Measurements from ENCODE around the gene SAMHD1.
"Not testable (repeated sequence)": the region's sequence is repeated elsewhere in the genome, so short reads cannot be mapped to it uniquely, and the experiment has no call there.

The SAMHD1 gene

DNA sequence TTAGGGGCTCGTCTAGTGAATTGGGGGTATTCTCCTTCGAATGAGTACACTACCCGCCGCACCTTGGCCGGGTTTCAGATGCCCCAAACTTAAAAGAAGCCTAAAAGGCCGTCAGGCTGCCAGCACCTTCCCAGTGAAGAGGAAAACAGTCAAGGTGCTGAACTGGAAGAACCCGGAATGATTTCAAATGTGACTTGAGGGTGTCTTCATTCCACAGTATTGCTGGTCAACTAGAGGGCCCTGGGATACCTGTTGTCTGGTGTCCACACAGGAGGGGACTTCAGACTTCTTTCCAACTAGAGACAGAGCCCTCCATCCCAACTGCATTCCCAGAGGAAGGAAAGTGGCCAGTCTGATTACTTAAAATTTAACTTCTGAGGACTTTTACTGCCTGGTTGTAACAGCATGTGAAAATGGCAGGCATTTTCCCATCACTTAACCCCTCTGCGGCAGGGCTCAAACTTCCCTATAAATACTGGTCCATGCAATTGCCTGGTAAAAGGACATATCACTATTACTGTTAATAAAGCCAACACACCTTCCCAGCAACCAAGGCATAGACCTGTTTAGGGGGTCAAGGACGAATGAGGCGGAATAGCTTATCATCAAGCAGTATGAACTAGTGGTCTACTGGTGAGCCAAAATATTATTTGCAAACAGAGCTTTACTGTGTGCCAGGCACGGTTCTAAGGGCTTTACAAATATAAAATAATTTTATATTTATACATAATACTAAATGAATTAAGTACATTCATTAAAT is 651 bp upstream of the SAMHD1 start:
- no peak for DNase-seq

DNA sequence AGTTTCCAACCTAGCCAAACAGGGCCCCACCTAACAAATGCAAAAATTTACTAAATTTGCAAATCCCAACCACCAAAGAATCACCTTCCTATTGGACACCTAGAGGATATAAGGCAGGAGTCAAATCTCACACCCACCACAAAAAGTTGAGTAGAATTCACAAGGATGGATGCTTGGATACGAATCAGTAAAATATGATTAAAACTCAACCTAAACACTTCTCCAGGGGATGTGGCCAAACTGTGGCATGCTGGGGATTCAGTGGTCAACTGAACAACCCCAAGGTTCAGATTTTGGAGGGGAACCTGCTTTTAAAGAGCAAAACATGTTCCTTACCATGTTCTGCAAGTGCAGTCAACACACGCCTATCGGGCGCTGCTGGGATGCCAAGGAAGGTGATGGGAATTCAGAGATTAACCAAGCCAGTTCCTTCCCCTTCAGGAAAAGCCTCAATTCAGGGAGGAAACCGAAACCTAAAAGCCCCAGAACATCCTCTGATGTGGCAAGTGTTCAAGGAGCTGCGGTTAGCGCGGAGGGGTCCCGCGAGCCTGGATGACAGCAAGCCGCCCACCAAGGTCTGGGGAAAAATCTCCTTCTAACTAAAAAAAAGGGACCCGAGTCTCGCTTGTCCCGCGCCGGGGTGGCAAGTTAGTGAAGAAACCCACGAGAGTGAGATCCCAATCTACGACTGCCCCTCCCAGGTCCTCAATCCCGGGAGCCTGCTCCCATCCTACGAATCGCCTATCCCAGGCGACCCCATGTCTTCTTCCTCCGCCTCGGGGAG is 902 bp downstream of the SAMHD1 start:
- no peak for DNase-seq

DNA sequence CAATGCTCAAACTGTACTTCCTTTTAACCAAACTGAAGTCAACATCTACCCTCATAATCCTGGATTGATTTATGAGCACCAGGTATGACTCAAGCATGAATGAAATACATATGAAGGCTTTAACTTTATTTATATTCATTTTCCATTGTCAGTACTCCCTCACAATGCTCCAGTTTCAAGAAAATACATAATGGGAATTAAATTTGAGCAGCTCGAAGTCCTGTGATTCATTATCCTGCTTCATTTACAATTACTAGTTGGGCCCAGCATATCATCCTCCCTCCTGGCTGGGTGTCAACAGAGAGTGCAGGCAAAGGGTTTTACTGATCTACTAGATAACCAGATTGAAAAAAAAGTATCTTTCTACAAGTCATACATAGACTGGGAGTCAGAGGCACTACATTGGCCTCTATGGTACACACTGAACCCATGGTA is 10.1 kb downstream of the SAMHD1 start:
- no peak for DNase-seq

DNA sequence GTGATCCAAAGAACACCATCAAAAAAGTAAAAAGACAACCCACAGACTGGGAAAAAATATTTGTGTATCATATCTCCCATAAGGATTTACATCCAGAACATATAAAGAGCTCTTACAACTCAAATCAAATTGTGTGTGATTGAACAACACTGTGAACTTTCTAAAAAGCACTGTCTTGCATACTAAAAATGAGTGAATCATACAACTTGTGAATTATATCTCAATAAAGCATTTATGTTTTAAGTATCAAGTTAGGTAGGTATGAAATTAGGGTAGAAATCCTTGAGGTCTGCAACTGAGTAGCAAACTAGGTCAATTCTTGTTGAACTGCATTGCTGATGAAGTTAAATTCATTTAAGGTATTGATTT is 14.1 kb downstream of the SAMHD1 start:
- DNase-seq, result no peak

DNA sequence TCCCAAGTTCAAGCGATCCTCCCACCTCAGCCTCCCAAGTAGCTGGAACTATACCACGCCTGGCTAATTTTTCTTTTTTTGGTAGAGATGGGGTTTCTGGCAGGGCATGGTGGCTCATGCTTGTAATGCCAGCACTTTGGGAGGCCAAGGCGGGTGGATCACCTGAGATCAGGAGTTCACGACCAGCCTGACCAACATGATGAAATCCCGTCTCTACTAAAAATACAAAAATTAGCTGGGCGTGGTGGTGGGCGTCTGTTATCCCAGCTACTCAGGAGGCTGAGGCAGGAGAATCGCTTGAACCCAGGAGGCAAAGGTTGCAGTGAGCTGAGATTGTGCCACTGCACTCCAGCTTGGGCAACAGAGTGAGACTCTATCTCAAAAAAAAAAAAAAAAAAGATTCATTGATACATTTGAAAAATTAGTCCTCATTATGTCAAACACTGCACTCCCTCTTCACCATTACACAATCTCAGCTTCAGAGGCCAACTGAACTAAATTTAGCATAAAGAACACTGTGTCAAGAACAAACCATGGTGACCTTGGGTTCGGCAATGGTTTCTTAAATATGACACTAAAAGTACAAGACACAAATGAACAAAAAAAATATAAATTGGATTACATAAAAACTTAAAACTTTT is 14.6 kb downstream of the SAMHD1 start:
- DNase-seq, result not testable (repeated sequence)

DNA sequence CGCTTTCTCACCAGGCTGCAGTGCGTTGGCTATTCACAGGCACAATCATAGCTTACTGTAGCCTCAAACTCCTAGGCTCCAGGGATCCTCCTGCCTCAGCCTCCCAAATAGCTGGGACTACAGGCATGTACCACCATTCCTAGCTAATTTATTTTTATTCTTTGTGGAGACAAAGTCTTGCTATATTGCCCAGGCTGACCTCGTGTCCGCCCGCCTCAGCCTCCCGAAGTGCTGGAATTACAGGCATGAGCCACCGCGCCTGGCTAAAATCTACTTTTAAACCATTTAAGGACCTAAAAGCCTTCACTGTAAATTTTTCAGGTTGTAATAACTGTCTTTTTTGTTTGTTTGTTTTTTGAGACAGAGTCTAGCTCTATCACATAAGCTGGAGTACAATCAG is 15.2 kb downstream of the SAMHD1 start:
- DNase-seq, result no peak

DNA sequence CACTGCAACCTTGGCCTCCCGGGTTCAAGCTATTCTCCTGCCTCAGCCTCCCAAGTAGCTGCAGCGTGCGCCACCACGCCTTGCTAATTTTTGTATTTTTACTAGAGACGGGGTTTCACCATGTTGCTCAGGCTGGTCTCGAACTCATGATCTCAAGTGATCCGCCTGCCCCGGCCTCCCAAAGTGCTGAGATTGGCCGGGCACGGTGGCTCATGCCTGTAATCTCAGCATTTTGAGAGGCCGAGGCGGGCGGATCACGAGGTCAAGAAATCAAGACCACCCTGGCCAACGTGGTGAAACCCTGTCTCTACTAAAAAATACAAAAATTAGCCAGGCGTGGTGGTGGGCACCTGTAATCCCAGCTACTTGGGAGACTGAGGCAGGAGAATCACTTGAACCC is 17.9 kb downstream of the SAMHD1 start:
- DNase-seq, result not testable (repeated sequence)

DNA sequence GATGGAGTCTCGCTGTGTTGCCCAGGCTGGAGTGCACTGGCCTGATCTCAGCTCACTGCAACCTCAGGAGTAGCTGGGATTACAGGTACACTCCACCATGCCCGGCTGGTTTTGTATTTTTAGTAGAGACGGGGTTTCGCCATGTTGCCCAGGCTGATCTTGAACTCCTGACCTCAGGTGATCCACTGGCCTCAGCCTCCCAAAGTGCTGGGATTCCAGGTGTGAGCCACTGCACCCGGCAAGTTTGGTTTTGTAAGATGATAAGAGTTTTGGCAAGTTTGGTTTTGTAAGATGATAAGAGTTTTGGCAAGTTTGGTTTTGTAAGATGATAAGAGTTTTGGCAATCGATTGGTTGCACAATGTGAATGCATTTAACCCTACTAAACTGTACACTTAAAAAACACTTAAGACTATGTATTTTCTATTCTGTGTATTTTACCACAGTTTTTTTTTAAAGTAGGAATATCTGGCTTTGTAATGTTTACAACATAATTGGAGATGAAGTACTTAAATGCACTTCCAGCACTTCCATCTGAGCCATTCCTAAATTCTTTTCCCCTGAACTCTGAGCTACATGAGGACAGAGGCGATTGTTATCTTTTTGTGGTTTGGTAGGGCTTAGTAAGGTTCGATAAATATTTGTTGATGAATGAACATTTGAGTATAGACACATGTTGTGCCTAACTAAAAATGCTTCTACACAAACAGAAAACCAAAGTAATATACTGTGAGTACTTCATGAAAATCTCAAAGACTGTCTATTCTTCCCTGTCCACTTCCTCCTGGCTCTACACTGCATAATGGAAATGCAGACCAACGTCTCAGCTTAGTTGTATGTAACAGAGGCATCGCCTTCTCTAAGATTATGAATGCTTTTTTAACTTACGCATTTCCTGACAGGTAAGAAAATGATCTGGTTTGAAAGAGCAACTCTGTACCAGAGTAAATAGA is 18.8 kb downstream of the SAMHD1 start:
- DNase-seq, result no peak

DNA sequence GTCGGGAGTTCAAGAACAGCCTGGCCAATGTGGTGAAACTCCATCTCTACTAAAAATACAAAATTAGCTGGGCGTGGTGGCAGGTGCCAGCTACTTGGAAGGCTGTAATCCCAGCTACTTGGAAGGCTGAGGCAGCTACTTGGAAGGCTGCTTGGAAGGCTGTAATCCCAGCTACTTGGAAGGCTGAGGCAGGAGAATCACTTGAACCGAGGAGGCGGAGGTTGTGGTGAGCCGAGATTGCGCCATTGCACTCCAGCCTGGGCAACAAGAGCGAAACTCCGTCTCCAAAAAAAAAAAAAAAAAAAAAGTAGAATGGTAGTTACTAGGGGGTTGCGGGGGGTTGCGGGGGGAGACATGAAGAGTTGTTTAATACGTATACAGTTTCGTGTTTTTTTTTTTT is 19.4 kb downstream of the SAMHD1 start:
- not testable (repeated sequence) for DNase-seq

DNA sequence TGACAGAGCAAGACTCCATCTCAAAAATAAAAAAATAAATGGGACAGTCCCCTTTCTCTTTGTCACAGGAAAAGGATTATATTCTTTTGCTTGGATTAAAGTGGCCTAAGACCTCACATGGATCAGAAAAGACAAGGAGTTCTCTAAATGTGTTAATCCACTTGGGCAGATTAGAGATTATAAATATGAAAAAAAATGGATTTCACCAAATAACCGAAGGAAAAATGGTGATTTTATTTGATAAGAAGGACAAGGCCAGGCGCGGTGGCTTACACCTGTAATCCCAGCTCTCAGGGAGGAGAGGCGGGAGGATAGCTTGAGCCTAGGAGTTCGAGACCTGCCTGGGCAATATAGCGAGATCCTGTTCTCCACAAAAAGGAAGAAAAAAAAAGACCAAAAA is 21.8 kb downstream of the SAMHD1 start:
- no peak for DNase-seq

DNA sequence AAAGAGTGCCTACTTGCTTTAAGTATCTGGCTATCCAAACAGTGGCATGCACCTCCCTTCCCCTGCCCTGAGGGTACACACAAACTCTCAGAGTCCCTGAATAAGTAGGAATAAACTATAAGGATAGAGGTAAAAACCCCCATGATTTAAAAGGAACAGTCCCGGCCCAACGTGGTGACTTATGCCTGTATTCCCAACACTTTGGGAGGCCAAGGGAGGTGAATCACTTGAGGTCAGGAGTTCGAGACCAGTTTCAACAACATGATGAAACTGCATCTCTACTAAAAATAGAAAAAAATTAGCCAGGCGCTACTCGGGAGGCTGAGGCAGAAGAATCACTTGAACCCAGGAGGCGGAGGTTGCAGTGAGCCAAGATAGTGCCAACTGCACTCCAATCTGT is 22.2 kb downstream of the SAMHD1 start:
- no peak for DNase-seq

DNA sequence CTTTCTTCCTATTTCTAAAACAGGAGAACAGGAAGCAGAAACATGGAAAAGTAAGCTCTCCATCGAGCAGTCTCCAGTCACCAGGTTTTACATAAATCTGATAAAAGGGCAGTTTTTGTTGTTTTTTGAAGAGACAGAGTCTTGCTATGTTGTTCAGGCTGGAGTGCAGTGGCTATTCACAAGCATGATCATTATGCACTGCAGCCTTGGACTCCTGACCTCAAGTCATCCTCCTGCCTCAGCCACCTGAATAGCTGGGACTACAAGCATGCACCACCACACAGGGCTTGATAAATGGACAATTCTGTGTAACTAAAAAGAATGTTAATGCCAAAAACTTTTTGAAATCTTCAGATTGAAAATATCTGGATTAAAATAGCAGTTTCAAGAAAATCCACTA is 23.8 kb downstream of the SAMHD1 start:
- no peak for DNase-seq

DNA sequence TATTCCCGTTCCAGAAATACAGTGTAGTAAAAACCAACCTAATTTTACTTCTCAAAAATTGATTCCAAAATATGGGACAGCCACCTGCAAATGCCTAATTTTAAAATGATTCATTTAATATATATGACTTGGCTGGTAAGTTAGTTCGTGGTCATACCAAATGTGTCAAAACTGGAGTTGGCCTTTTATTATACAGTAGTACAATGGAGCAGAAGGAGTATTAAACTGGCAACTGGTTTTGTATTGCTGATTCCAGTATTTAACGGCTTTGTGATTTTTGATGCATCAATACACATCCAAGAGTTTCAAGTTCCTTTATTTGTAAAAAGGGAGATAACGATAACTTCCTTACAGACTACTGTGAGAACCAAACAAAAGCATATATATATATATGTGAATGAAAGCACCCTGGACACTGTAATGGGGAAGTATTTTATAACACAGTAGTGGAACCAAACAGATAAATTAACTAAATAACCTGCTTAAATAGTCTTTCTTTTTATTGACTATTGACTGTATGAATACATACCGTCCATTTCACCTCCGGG is 24.8 kb downstream of the SAMHD1 start:
- no peak for DNase-seq

DNA sequence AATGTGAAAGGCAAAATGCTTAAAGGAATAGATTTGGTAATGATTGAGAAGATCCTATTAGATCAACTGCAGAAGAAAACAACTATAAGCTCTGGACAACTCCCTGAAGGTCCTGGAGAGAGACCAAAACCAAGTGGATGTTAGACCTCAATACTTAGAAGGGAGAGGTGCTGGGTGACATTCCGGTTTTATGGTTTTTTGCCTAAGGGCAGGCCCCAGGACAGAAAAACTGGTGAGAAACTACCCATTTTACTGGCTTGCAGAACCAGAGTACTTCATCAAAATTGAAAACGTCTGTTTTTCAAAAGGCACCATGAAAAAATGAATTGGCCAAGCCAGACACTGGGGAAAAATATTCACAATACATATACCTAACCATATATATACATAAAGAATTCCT is 26.3 kb downstream of the SAMHD1 start:
- DNase-seq, result no peak

DNA sequence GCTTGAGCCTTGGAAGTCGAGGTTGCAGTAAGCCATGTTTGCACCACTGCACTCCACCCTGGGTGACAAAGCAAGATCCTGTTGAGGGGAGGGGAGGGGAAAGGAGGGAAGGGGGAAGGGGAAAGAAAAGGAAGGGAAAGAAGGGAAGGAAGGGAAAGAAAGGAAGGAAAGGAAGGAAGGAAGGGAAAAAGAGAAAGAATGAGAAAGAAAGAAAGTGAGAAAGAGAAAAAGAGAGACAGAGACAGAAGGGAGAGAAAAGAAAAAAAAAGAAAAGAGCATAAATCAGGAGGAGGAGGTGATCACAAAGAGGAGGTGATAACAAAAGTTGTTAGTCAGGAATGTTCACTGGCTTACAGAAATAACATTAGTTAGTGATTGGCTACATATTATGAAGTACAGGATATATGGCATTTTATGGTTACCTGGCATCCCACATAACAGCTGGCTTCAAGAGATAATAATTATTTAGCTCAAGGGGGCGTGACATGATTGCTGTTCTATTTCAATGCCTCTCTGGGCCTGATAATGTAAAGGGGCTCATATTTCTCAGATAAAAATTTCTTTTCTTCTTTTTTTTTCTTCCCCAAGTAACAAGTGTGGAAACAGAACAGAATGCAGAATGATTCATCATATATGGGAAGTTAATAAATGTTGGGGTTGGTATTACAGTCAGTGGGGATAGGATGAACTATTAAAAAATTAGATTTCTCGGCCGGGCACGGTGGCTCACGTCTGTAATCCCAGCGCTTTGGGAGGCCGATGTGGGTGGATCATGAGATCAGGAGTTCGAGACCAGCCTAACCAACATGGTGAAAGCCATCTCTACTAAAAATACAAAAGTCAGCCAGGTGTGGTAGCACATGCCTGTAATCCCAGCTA is 27.1 kb downstream of the SAMHD1 start:
- DNase-seq, result no peak

DNA sequence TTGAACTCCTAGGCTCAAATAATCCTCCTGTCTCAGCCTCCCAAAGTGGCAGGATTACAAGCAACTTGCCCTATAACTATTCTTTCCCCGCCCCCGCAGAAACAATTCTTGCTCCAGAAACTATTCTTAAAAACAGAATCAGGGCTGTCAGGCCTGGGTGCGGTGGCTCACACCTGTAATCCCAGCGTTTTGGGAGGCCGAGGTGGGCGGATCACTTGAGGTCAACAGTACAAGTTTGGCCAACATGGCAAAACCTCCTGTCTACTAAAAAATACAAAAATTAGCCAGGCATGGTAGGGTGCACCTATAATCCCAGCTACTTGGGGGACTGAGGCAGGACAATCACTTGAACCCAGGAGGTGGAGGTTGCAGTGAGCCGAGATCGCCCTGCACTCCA is 31.2 kb downstream of the SAMHD1 start:
- DNase-seq, result no peak

DNA sequence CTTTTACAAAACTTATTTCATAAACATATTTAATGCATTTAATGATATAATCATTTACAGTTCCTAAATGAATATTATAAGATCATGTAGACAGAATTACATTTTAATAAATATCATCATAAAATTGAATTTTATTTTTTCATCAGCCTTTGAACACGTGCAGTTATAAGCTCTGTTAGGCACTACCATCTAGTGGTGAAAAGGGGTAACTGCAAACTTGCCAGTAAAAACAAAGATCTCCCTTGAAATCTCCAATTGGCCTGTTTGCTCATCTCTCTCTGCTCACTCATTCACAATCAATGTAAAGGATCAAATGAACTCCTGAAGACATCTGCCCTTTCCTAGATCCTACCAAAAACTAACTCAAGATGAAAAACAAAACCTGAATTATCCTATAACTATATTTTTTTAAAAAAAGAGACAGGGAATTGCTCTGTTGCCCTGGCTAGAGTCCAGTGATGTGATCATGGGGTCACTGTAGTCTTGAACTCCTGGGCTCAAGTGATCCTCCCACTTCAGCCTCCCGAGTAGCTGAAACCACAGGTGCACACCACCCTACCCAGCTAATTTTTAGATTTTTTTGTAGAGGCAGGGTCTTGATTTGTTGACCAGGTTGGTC is 31.7 kb downstream of the SAMHD1 start:
- no peak for DNase-seq

DNA sequence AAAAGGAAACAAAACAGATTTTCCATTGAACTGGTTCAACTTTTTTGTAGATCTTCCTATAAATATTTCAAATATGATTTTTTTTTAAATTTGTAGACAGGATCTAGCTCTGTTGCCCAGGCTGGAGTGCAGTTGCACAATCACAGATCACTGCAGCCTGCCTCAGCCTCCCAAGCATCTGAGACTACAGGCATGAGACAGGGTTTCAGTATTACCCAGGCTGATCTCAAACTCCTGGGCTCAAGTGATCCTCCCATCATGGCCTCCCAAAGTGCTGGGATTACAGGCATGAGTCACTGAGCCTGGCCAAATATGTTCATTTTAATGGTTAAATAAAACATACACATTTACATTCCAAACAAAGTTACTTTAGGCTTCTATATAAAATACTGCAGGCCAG is 33.6 kb downstream of the SAMHD1 start:
- DNase-seq, result no peak

DNA sequence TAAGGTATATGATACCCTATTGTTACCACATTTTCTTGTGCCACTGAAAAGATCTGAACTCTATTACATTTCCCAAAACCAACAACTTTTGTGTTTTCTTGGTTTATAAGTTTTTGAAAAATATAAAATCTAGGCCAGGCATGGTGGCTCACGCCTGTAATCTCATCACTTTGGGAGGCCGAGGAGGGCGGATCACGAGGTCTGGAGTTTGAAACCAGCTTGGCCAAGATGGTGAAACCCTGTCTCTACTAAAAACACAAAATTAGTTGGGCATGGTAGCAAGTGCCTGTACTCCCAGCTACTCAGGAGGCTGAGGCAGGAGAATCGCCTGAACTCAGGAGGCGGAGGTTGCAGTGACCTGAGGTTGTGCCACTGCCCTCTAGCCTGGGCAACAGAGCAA is 34.3 kb downstream of the SAMHD1 start:
- DNase-seq, result no peak

DNA sequence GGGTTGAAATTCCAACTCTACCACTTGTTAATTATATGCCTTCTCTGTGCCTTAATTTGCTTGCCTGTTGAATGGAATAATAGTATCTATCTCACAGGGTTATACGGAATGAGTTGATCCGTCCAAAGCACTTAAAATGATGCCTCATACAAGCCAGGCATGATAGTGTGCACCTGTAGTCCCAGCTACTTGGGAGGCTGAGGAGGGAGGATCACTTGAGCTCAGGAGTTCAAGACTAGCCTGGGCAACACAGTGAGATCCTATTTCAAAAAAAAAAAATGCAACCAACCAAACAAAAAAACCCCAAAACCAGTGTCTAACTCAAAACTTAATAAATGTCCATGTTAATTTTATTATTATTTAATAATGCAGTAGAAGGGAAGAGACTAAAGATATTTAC is 35.3 kb downstream of the SAMHD1 start:
- no peak for DNase-seq

DNA sequence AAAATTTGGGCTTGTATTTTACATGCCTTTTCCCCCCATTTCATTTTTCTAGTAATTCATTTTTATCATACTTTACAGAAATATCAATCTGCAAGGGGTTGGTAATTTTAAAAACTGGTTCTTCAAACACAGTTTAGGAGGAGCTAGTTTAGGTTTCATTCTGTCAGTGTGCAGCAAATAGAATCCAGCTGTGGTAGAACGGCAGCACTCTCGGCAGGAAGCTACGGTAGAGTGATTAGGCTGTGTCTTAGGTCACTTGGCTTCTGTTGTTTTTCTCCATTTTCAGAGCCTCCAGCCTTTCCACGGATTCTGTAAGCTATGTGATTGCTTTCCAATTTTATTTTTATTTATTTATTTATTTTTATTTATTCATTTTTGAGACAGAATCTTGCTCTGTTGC is 42.9 kb downstream of the SAMHD1 start:
- DNase-seq, result no peak

Data from NCI-H510A (cell line).